Measurements from ENCODE around the gene FGD4.
A peak's percentile ranks its signal among the peaks of the same experiment; 100 is the strongest.

FGD4 gene

DNA sequence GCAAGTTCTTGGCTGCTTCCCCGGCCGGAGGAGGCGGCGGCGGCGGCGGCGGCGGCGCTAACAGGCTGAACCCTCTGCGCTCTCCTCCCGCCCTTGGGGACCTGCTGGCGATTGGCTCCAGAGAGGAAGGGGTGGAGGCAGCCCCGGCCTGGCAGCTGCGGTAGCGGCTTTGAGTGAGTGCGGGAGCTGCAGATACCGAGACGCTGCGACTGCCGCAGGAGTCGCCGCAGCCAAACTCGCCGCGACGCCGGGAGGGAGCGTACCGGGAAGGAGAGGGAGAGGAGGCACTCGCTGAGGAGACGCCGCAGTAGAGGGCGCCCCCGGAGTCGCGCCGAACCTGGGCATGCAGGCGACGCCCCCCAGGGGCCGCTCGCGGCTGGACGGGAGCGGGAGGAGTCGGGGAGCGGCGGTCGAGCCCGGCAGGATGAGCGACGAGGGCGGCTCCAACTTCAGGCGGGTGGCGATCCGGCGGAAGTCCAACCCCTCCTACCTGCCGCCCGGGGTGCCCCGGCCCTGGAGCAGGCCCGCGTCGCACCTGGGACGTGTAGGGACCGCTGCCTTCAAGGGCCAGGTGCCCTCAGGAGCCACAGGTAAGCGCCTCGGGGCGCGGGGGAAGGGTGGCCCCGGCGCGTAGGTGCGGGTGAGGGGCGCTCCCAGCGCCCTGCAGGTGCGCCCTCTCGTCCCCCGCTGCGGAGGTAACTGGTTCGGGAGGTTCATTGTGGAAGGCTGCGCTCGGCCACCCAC, at the start of gene FGD4:
Gene FGD4, plus strand, starts transcription at position 189 of the 744 bp plus-strand sequence.
- Histone ChIP-seq H3K9me3 (no peaks in the 10 kb centered on the region), H3K4me3 (peak within 1 kb of the TSS; percentile 53), H3K27me3 (ENCODE audit: low read depth) (no peaks in the 10 kb centered on the region), H3K36me3 (replicated peaks) (no peaks in the 10 kb centered on the region), H3K4me1 (peaks cover 19% of the 10 kb centered on the region)
- DNase-seq (ENCODE audit: low spot score in 2 of 2), result peak; percentile 78 to 88
- in situ Hi-C loops (cut with MboI; ENCODE audit: low sequenced_read_pairs), result no loop called here

DNA sequence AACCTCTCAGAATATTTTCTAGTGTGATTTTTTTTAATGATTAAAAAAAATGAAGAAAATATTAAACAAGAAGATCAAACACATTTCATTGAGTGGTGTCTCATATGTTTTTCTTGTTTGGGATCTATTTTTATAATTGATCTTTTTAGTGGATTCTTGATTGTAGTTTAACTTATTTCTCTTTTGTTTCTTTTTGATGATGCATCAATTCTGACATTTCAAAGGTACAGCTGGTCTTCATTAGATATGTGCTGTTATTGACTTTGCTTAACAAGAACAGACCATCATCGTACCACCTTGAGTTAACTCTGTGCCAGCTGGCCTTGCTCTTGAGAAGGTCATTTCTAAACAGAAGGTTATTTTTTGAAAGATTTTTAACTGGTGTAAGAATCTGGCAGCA, 45.8 kb upstream of the FGD4 start:
- in situ Hi-C loops (cut with MboI; ENCODE audit: low sequenced_read_pairs), result no loop called here
- Histone ChIP-seq H3K27me3 (ENCODE audit: low read depth) (no peaks in the 10 kb centered on the region), H3K4me3 (no peak overlapping the region), H3K9me3 (no peaks in the 10 kb centered on the region), H3K36me3 (replicated peaks) (peaks cover 6% of the 10 kb centered on the region), H3K4me1 (no peaks in the 10 kb centered on the region)
- no peak for DNase-seq (ENCODE audit: low spot score in 2 of 2)

DNA sequence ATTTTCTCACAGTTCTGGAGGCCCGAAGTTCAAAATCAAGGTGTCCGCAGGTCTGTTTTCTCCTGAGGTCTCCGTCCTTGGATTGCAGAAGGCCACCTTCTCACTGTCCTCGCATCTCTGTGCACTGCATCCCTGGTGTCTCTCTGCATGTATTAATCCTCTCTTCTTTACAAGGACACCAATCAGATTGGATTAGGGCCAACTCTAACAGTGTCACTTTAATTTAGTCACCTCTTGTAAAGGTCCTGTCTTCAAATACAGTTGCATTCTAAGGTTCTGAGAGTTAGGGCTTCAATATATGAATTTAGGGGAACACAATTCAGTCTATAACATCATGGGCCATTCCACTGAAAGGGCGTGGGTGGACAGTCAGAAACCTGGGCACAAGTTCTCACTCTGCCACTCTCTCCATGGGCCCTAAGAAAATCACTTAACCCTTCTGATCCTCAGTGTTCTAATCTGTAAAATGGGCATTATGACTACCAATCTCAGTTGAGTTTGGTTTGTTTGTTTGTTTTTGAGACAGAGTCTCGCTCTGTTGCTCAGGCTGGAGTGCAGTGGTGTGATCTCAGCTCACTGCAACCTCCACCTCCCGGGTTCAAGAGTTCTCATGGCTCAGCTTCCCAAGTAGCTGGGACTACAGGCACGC, 41.6 kb upstream of the FGD4 start:
- H3K9me3 ChIP-seq, result no peaks in the 10 kb centered on the region
- DNase-seq (ENCODE audit: low spot score in 2 of 2), result no peak
- no peak overlapping the region for H3K4me3 ChIP-seq
- H3K36me3 ChIP-seq (replicated peaks), result peaks cover 6% of the 10 kb centered on the region
- H3K27me3 ChIP-seq (ENCODE audit: low read depth), result no peaks in the 10 kb centered on the region
- in situ Hi-C loops (cut with MboI; ENCODE audit: low sequenced_read_pairs), result no loop called here
- peaks cover 7% of the 10 kb centered on the region for H3K4me1 ChIP-seq

DNA sequence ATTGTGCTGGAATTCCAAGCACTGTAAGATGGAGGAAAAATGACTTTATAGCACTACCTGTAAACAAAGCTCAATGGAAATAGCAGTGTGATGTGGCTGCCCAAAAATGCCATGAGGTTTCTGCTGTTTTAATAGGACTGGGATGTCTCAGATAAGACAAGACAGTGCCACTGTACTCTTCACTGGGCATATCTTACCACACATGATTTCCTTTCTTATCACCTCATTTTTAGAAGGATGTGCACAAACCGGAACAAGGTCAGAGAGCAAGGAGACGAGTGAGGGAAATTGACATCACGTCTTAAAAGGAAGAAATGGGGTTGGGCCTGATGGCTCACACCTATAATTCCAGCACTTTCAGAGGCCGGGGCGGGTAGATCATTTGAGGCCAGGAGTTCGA, 38.4 kb upstream of the FGD4 start:
- Histone ChIP-seq H3K9me3 (no peaks in the 10 kb centered on the region), H3K36me3 (replicated peaks) (no peaks in the 10 kb centered on the region; the same call in 1 of the 2 replicates), H3K27me3 (ENCODE audit: low read depth) (no peaks in the 10 kb centered on the region), H3K4me1 (peaks cover 14% of the 10 kb centered on the region), H3K4me3 (no peak overlapping the region)
- DNase-seq (ENCODE audit: low spot score in 2 of 2), result no peak
- in situ Hi-C loops (cut with MboI; ENCODE audit: low sequenced_read_pairs), result loop anchor here (10.0 kb wide), 1 partner anchor 294 kb away; no protein-coding TSS in a partner anchor

DNA sequence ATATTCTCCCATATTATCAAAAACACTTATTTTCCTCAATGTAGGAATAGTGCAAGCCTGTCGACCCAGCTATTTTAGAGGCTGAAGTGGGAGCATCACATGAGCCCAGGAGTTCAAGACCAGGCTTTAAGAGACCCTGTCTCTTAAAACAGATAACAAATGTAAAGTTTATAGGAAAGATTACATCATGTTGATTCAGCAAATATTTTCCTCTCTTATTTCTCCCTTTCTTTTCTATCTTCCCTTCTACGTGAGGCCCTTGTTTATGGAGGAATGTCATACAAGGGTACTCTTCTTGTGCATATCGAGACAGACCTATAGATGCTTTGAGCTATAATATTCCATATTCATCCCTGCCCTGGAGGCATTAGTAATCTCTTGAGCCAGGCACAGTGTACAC, 36.5 kb upstream of the FGD4 start:
- no peak for DNase-seq (ENCODE audit: low spot score in 2 of 2)
- H3K4me3 ChIP-seq, result no peak overlapping the region
- in situ Hi-C loops (cut with MboI; ENCODE audit: low sequenced_read_pairs), result loop anchor here (10.0 kb wide), 1 partner anchor 292 kb away; no protein-coding TSS in a partner anchor
- no peaks in the 10 kb centered on the region for H3K9me3 ChIP-seq
- H3K4me1 ChIP-seq, result peaks cover 14% of the 10 kb centered on the region
- no peaks in the 10 kb centered on the region for H3K27me3 ChIP-seq (ENCODE audit: low read depth)
- H3K36me3 ChIP-seq (replicated peaks), result no peaks in the 10 kb centered on the region; the same call in 1 of the 2 replicates

DNA sequence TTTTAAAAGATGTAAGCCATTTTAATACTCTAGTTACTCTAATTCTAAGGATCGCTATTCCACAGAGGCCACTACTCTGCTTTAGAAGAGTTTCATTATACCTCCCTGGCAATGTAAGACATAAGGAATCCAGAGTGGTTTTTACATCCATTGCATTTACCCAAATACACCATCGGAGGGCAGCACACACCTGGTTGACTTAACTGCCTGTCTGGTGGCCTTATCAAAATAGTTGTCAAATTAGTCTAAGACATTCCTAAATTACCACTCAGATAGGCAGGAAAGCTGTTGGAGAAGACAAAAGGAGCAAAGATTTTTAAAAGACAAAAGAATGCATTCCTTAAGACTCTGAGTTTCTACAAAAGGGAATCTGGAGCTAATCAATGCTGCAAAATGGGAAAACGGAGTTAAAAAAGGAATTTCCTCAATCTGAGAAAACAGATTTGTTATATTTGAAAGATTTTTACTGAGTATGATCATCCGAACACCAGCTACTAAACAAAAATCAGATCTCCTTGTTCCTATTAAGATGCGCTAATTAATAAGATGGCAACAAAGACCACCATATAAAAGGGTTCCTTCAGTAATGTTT, 33.8 kb upstream of the FGD4 start:
- H3K27me3 ChIP-seq (ENCODE audit: low read depth), result no peaks in the 10 kb centered on the region
- H3K4me3 ChIP-seq, result no peak overlapping the region
- no peaks in the 10 kb centered on the region for H3K9me3 ChIP-seq
- peak; percentile 77 to 79 for DNase-seq (ENCODE audit: low spot score in 2 of 2)
- in situ Hi-C loops (cut with MboI; ENCODE audit: low sequenced_read_pairs), result loop anchor here (10.0 kb wide), 1 partner anchor 289 kb away; no protein-coding TSS in a partner anchor
- H3K4me1 ChIP-seq, result peaks cover 7% of the 10 kb centered on the region
- no peaks in the 10 kb centered on the region; the same call in 1 of the 2 replicates for H3K36me3 ChIP-seq (replicated peaks)

DNA sequence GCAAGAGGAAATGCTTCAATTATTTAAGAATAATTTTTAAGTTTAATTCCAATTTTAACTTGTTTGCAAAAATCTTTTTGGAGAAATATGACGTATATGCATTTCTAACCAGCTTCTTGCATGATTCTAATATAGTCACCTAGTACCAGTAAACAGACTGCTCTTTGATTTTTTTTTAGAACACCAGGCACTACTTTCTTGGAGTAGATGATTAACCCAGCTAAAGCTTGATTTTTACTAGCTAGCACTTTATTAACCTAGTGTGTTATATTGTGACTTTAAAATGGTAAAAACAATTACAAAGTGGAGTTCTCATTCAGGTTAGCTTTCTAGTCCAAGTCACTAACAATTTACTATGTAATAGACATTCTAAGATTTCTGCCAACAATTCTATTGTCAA, 32.6 kb upstream of the FGD4 start:
- Histone ChIP-seq H3K27me3 (ENCODE audit: low read depth) (no peaks in the 10 kb centered on the region), H3K9me3 (no peaks in the 10 kb centered on the region), H3K4me3 (no peak overlapping the region), H3K4me1 (peaks cover 7% of the 10 kb centered on the region), H3K36me3 (replicated peaks) (no peaks in the 10 kb centered on the region; the same call in 1 of the 2 replicates)
- no peak for DNase-seq (ENCODE audit: low spot score in 2 of 2)
- in situ Hi-C loops (cut with MboI; ENCODE audit: low sequenced_read_pairs), result loop anchor here (10.0 kb wide), 1 partner anchor 288 kb away; no protein-coding TSS in a partner anchor

DNA sequence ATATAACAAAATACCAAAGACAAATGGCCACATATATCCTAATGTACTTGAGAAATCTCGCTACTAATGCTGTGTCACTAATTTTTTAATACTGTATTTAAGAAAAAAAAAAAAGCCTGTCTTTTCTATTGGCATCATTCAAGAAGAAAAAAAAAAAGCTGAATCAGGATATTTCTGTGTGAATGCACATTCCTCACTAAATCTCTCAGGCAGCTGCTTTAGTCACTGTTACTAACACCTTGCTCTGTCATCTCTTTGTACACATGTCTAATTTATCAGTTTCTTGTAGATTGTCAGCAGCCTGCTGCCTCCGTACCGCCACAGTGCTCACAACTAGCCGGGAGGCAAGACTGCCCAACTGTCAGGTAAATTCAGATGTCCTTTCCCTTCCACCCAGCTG, 32.0 kb upstream of the FGD4 start:
- no peak for DNase-seq (ENCODE audit: low spot score in 2 of 2)
- Histone ChIP-seq H3K27me3 (ENCODE audit: low read depth) (no peaks in the 10 kb centered on the region), H3K4me1 (peaks cover 7% of the 10 kb centered on the region), H3K36me3 (replicated peaks) (no peaks in the 10 kb centered on the region; the same call in 1 of the 2 replicates), H3K9me3 (no peaks in the 10 kb centered on the region), H3K4me3 (no peak overlapping the region)
- in situ Hi-C loops (cut with MboI; ENCODE audit: low sequenced_read_pairs), result loop anchor here (10.0 kb wide), 1 partner anchor 287 kb away; no protein-coding TSS in a partner anchor

DNA sequence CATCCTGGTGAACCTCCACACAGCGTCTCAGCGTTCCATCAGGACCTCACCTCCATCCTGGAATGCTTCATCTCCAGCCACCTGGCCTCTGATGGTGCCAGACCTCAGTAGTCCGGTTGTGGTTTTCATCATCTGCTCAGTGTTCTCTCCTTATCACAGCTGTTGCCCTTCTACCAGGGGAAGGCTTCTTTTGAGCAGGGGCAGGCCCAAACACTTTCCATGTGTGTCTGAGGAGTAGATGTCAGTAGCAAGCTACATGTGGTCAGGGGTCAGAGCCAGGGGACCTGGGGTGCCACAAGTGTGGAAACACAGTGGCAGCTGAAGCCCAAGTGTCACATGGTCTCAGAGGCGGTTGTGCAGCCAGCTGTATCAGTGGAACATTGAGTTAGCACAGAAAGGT, 30.2 kb upstream of the FGD4 start:
- Histone ChIP-seq H3K9me3 (no peaks in the 10 kb centered on the region), H3K4me1 (peaks cover 7% of the 10 kb centered on the region), H3K4me3 (no peak overlapping the region), H3K36me3 (replicated peaks) (no peaks in the 10 kb centered on the region; the same call in 1 of the 2 replicates), H3K27me3 (ENCODE audit: low read depth) (no peaks in the 10 kb centered on the region)
- in situ Hi-C loops (cut with MboI; ENCODE audit: low sequenced_read_pairs), result loop anchor here (10.0 kb wide), 1 partner anchor 286 kb away; no protein-coding TSS in a partner anchor
- DNase-seq (ENCODE audit: low spot score in 2 of 2), result no peak

DNA sequence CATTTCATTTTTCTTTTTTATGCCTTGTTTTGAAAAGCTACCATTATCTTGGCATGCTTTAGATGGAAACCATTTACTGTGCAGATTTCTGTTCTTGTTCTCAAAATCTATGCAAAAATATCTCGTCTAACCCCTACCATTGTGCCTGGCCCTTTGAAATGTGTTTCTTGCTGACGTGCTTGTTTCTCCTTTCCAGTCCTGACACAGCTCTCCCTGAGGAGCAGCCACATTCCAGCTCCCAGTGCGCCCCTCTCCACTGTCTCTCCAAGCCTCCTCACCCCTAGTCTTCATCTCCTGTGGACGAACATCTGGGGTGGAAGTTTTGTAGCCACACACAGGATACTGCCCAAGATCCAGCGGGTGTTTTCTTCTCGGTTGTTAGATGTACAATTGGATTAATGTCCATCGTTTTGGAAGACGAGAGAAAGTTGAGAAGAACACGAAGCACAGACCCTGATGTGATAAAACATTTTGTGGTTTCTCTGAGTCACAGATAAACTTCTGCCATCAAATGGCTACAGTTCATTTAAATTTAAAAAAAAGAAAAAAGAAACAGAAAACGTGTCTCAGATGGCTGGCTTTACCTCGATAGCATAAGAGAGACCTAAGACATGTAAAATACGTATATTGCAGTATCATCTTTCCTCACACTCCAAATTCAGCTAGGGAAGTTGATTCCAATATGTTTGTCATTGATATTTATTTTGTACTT, 21.9 kb upstream of the FGD4 start:
- peaks cover 8% of the 10 kb centered on the region for H3K4me1 ChIP-seq
- H3K36me3 ChIP-seq (replicated peaks), result no peaks in the 10 kb centered on the region
- H3K9me3 ChIP-seq, result no peaks in the 10 kb centered on the region
- no peak for DNase-seq (ENCODE audit: low spot score in 2 of 2)
- in situ Hi-C loops (cut with MboI; ENCODE audit: low sequenced_read_pairs), result no loop called here
- no peak overlapping the region for H3K4me3 ChIP-seq
- no peaks in the 10 kb centered on the region for H3K27me3 ChIP-seq (ENCODE audit: low read depth)

DNA sequence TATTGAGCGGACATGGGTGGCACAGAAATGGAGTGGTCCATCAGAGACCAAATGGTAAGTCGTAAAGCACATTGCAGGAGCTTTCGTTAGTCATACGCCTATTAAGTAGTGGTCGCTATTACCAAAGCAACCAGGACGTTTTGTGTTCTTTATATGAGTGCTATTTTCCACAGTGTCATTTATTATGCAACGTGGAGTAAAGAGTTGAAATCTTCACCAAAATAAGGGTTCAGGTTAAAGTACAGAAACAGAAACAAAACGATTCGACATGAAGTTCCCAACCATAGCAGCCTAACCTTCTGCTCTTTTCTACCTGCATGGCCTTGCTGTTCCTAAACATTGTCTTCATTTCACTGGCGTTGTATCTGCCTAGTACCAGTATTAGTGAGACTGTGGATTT, 20.1 kb upstream of the FGD4 start:
- Histone ChIP-seq H3K4me1 (peaks cover 8% of the 10 kb centered on the region), H3K36me3 (replicated peaks) (no peaks in the 10 kb centered on the region), H3K4me3 (no peak overlapping the region), H3K27me3 (ENCODE audit: low read depth) (no peaks in the 10 kb centered on the region), H3K9me3 (no peaks in the 10 kb centered on the region)
- no peak for DNase-seq (ENCODE audit: low spot score in 2 of 2)
- in situ Hi-C loops (cut with MboI; ENCODE audit: low sequenced_read_pairs), result no loop called here

DNA sequence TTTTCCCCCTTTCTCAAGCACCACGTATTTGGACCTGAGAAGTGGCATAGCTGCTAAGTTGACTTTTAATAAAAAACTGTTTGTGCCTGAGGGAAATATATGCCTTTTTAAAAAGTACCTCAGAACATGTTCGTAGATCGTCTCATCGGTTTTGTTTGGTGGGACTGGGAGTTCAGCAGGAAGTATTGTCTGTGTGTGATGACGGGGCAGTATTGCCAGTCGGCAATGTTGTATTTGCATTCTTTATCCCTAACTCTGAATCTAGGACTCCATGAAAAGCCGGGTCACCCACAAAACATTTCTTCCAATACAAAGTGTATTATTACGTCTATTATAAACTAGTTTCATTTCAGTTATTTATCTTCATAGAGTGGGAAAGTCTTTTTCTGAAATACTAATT, 19.7 kb upstream of the FGD4 start:
- no peaks in the 10 kb centered on the region for H3K36me3 ChIP-seq (replicated peaks)
- in situ Hi-C loops (cut with MboI; ENCODE audit: low sequenced_read_pairs), result no loop called here
- DNase-seq (ENCODE audit: low spot score in 2 of 2), result no peak
- no peaks in the 10 kb centered on the region for H3K9me3 ChIP-seq
- H3K27me3 ChIP-seq (ENCODE audit: low read depth), result no peaks in the 10 kb centered on the region
- no peak overlapping the region for H3K4me3 ChIP-seq
- peaks cover 8% of the 10 kb centered on the region for H3K4me1 ChIP-seq

DNA sequence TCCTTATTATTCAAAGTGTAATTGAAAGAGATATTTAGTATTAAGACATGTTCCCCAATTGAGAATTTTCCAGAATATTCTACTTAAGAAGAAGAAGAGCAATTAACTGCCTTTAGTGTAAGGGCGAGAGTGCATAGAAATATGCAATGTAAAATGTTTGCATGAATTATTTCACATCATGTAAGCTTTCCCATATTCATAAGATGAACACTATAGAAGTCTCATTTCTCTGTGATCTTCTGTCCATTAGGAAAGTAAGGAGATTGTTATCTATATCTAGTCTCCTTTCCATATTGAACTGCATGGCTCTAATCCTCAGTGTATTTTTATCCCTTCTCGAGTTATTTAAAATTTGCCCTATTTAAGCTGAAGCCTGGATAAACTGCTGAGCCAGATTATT, 17.1 kb upstream of the FGD4 start:
- H3K4me3 ChIP-seq, result no peak overlapping the region
- peaks cover 8% of the 10 kb centered on the region for H3K4me1 ChIP-seq
- in situ Hi-C loops (cut with MboI; ENCODE audit: low sequenced_read_pairs), result no loop called here
- H3K36me3 ChIP-seq (replicated peaks), result no peaks in the 10 kb centered on the region
- H3K27me3 ChIP-seq (ENCODE audit: low read depth), result no peaks in the 10 kb centered on the region
- no peak for DNase-seq (ENCODE audit: low spot score in 2 of 2)
- H3K9me3 ChIP-seq, result no peaks in the 10 kb centered on the region
